RWPE2 (cell line): ENCODE results near the gene MRGPRG.

Experiments
- ATAC-seq: fragments of 200-7000 bp; cut with Tn5 transposase; 3 replicates; pipeline ENCODE4 v1.9.1; 2021; ENCODE audit warnings: low read depth
- DNase-seq: peaks from one replicate; pipeline ENCODE4 v3.0.0-alpha.2; 2020; ENCODE audit warnings: low spot score
- H3K27ac ChIP-seq: fragments of 450-650 bp; 2 replicates; pipeline ENCODE4 v1.5.1; 2017; ENCODE audit warnings: mild to moderate bottlenecking; ENCODE audit not compliant: poor library complexity, severe bottlenecking
- H3K27me3 ChIP-seq: fragments of 250-450 bp; sonication (Bioruptor Pico); 2 replicates; pipeline ENCODE4 v1.5.1; 2021; ENCODE audit warnings: mild to moderate bottlenecking, moderate library complexity; ENCODE audit not compliant: insufficient read depth, poor library complexity, severe bottlenecking
- H3K36me3 ChIP-seq: fragments of 250-450 bp; sonication (Bioruptor Pico); 2 replicates; pipeline ENCODE4 v1.5.1; 2020; ENCODE audit warnings: low read depth, mild to moderate bottlenecking, moderate library complexity
- H3K4me1 ChIP-seq: fragments of 250-450 bp; sonication (Bioruptor Pico); 2 replicates; pipeline ENCODE4 v1.5.1; 2021; ENCODE audit warnings: mild to moderate bottlenecking, moderate library complexity; ENCODE audit not compliant: insufficient read depth, poor library complexity, severe bottlenecking
- H3K4me3 ChIP-seq: fragments of 250-450 bp; sonication (Bioruptor Pico); 2 replicates; pipeline ENCODE4 v1.5.1; 2021; ENCODE audit warnings: mild to moderate bottlenecking, moderate library complexity; ENCODE audit not compliant: severe bottlenecking
- H3K9me3 ChIP-seq: fragments of 250-450 bp; sonication (Bioruptor Pico); 2 replicates; pipeline ENCODE4 v1.5.1; 2021; ENCODE audit warnings: mild to moderate bottlenecking, moderate library complexity; ENCODE audit not compliant: severe bottlenecking
- TF ChIP-seq, protein P1 (sequence below): fragments of 450-650 bp; IDR thresholded peaks from one replicate; pipeline ENCODE4 v1.5.1; 2017; ENCODE audit warnings: mild to moderate bottlenecking, moderate library complexity; ENCODE audit not compliant: poor library complexity, severe bottlenecking

The MRGPRG gene

DNA sequence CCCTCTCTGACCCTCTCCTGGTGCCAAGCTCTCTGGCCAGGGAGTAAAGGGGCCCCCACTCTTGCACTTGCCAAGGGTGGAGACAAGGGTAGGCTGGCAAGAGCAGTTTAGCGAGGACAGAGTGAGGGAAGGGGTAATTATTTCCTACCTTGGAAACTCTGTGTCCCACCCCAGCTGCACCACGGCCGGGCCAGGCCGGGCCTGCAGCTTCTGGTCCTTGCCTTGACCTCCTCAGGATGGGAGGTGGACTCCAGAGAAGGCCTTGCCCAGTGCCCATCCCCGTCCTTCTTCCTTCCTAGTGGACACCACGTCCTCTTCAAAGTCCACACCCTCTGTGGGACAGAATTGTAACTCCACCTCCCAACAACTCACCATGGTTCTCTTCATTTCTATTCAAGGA lies 35.1 kb downstream of the MRGPRG start:
- peak; percentile 15 for DNase-seq
- Histone ChIP-seq H3K9me3 (no peaks in the 10 kb centered on the region), H3K36me3 (no peaks in the 10 kb centered on the region), H3K4me1 (no peaks in the 10 kb centered on the region), H3K27me3 (no peaks in the 10 kb centered on the region), H3K27ac (no peak overlapping the region), H3K4me3 (no peak overlapping the region)
- TF ChIP-seq, protein P1, sequence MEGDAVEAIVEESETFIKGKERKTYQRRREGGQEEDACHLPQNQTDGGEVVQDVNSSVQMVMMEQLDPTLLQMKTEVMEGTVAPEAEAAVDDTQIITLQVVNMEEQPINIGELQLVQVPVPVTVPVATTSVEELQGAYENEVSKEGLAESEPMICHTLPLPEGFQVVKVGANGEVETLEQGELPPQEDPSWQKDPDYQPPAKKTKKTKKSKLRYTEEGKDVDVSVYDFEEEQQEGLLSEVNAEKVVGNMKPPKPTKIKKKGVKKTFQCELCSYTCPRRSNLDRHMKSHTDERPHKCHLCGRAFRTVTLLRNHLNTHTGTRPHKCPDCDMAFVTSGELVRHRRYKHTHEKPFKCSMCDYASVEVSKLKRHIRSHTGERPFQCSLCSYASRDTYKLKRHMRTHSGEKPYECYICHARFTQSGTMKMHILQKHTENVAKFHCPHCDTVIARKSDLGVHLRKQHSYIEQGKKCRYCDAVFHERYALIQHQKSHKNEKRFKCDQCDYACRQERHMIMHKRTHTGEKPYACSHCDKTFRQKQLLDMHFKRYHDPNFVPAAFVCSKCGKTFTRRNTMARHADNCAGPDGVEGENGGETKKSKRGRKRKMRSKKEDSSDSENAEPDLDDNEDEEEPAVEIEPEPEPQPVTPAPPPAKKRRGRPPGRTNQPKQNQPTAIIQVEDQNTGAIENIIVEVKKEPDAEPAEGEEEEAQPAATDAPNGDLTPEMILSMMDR = no peak
- ATAC-seq = no peak

DNA sequence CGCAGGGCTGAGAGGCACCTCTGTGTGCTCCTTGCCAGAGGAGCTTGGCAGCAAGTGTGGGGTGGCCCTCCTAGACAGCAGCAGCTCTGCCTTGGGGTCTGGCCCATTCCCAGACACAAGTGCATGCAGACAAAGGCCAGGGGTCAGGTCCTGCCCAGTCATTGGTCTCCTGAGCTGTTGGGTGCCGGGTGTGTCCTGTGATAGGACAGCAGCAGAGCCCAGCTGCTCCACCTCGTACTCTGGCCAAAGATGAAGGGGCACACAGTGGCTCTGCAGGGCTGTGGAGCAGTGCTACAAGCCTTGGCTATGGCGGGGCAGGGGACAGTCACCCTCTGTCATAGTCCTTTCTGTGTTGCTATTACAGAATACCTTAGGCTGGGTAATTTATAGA lies 36.2 kb downstream of the MRGPRG start:
- TF ChIP-seq, protein P1 = no peak
- ATAC-seq (no peak), DNase-seq (peak; percentile 56)
- no peak overlapping the region for H3K27ac ChIP-seq
- H3K27me3 ChIP-seq = no peaks in the 10 kb centered on the region
- no peak overlapping the region for H3K4me3 ChIP-seq
- H3K9me3 ChIP-seq = no peaks in the 10 kb centered on the region
- H3K4me1 ChIP-seq = no peaks in the 10 kb centered on the region
- no peaks in the 10 kb centered on the region for H3K36me3 ChIP-seq

GRCh38 chr11:3181725-3182461 lies 36.7 kb downstream of the MRGPRG start:
- TF ChIP-seq, protein P1 = no peak
- no peaks in the 10 kb centered on the region for H3K4me1 ChIP-seq
- no peaks in the 10 kb centered on the region for H3K27me3 ChIP-seq
- no peak for ATAC-seq
- peak; percentile 20 for DNase-seq
- no peak overlapping the region for H3K4me3 ChIP-seq
- no peaks in the 10 kb centered on the region for H3K36me3 ChIP-seq
- peaks cover 3% of the 10 kb centered on the region for H3K9me3 ChIP-seq
- no peak overlapping the region for H3K27ac ChIP-seq

DNA sequence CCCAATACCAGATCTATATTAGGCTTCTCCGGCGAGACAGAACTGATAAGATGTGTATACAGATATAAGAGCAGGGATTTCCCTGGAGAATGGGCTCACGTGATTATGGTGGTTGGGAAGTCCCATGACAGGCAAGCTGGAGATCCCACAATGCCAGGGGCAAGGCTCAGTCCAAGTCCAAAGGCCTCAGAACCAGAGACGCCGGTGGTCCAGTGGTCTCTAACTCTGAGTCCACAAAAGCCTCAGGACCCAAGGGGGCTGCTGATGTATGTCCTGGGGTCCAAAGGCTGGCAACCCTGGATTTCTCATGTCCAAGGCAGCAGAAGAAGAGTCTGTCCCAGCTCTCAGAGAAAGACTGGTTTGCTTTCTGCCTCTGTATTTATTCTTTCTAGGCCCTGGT lies 37.7 kb downstream of the MRGPRG start:
- H3K27me3 ChIP-seq = no peaks in the 10 kb centered on the region
- ATAC-seq (no peak), DNase-seq (peak; percentile 30)
- no peak overlapping the region for H3K27ac ChIP-seq
- no peaks in the 10 kb centered on the region for H3K36me3 ChIP-seq
- TF ChIP-seq, protein P1 = no peak
- H3K4me1 ChIP-seq = no peaks in the 10 kb centered on the region
- no peak overlapping the region for H3K4me3 ChIP-seq
- H3K9me3 ChIP-seq = peaks cover 12% of the 10 kb centered on the region

- DNase-seq (no peak), ATAC-seq (no peak)
- peaks cover 12% of the 10 kb centered on the region for H3K9me3 ChIP-seq
- TF ChIP-seq, protein P1 = no peak
- H3K27ac ChIP-seq = no peak overlapping the region
- H3K27me3 ChIP-seq = no peaks in the 10 kb centered on the region
- no peak overlapping the region for H3K4me3 ChIP-seq
- no peaks in the 10 kb centered on the region for H3K4me1 ChIP-seq
- H3K36me3 ChIP-seq = no peaks in the 10 kb centered on the region
Observed at GRCh38 chr11:3178349-3178748, 40.3 kb downstream of the MRGPRG start.
